ENCODE results near the gene SMYD2.

The SMYD2 gene

GRCh38 chr1:214383381-214384372, 102.7 kb downstream of the SMYD2 start:
- Histone ChIP-seq H3K27ac (ENCODE audit: low read depth, low read length) (no peak overlapping the region), H3K9ac (ENCODE audit: low read length in 5 of 5) (no peak overlapping the region), H3K4me1 (ENCODE audit: control insufficient read depth in 5 of 5, insufficient read depth in 5 of 5, low read length in 5 of 5) (peaks cover 0 to 3% (median 0%) of the 10 kb centered on the region in 5 donors), H3K4me3 (ENCODE audit: low read depth in 1 of 5, low read length in 5 of 5) (no peak overlapping the region), H3K9me3 (ENCODE audit: control insufficient read depth in 5 of 5, low read length in 5 of 5) (no peaks in the 10 kb centered on the region), H3K36me3 (ENCODE audit: control insufficient read depth in 5 of 5, insufficient read depth in 5 of 5, low read length in 5 of 5) (peaks cover 11 to 58% (median 45%) of the 10 kb centered on the region in 5 donors), H3K27me3 (ENCODE audit: control insufficient read depth in 5 of 5, insufficient read depth in 4 of 5, low read length in 5 of 5) (no peaks in the 10 kb centered on the region)

- Histone ChIP-seq H3K27me3 (ENCODE audit: control insufficient read depth in 5 of 5, insufficient read depth in 4 of 5, low read length in 5 of 5) (no peaks in the 10 kb centered on the region), H3K36me3 (ENCODE audit: control insufficient read depth in 5 of 5, insufficient read depth in 5 of 5, low read length in 5 of 5) (peaks cover 10 to 52% (median 43%) of the 10 kb centered on the region in 5 donors), H3K9me3 (ENCODE audit: control insufficient read depth in 5 of 5, low read length in 5 of 5) (no peaks in the 10 kb centered on the region), H3K27ac (ENCODE audit: low read depth, low read length) (no peak overlapping the region), H3K4me3 (ENCODE audit: low read depth in 1 of 5, low read length in 5 of 5) (no peak overlapping the region), H3K9ac (ENCODE audit: low read length in 5 of 5) (no peak overlapping the region), H3K4me1 (ENCODE audit: control insufficient read depth in 5 of 5, insufficient read depth in 5 of 5, low read length in 5 of 5) (peaks cover 0 to 3% (median 0%) of the 10 kb centered on the region in 5 donors)
These were observed 103.6 kb downstream of the SMYD2 start for GRCh38 chr1:214384373-214385079.

GRCh38 chr1:214385428-214385827, 104.5 kb downstream of the SMYD2 start:
- no peaks in the 10 kb centered on the region for H3K9me3 ChIP-seq (ENCODE audit: control insufficient read depth in 5 of 5, low read length in 5 of 5)
- H3K27ac ChIP-seq (ENCODE audit: low read depth, low read length), result no peak overlapping the region
- H3K4me3 ChIP-seq (ENCODE audit: low read depth in 1 of 5, low read length in 5 of 5), result no peak overlapping the region
- H3K4me1 ChIP-seq (ENCODE audit: control insufficient read depth in 5 of 5, insufficient read depth in 5 of 5, low read length in 5 of 5), result peaks cover 0 to 3% (median 0%) of the 10 kb centered on the region in 5 donors
- peaks cover 19 to 56% (median 43%) of the 10 kb centered on the region in 5 donors for H3K36me3 ChIP-seq (ENCODE audit: control insufficient read depth in 5 of 5, insufficient read depth in 5 of 5, low read length in 5 of 5)
- H3K9ac ChIP-seq (ENCODE audit: low read length in 5 of 5), result no peak overlapping the region
- no peaks in the 10 kb centered on the region for H3K27me3 ChIP-seq (ENCODE audit: control insufficient read depth in 5 of 5, insufficient read depth in 4 of 5, low read length in 5 of 5)

GRCh38 chr1:214386333-214386732, 105.4 kb downstream of the SMYD2 start:
- Histone ChIP-seq H3K9me3 (ENCODE audit: control insufficient read depth in 5 of 5, low read length in 5 of 5) (no peaks in the 10 kb centered on the region), H3K27ac (ENCODE audit: low read depth, low read length) (no peak overlapping the region), H3K4me3 (ENCODE audit: low read depth in 1 of 5, low read length in 5 of 5) (no peak overlapping the region), H3K36me3 (ENCODE audit: control insufficient read depth in 5 of 5, insufficient read depth in 5 of 5, low read length in 5 of 5) (peaks cover 16 to 60% (median 43%) of the 10 kb centered on the region in 5 donors), H3K27me3 (ENCODE audit: control insufficient read depth in 5 of 5, insufficient read depth in 4 of 5, low read length in 5 of 5) (no peaks in the 10 kb centered on the region), H3K9ac (ENCODE audit: low read length in 5 of 5) (no peak overlapping the region), H3K4me1 (ENCODE audit: control insufficient read depth in 5 of 5, insufficient read depth in 5 of 5, low read length in 5 of 5) (peaks cover 0 to 3% (median 0%) of the 10 kb centered on the region in 5 donors)
